Measurements from ENCODE around the gene CEP44.
A peak's percentile ranks its signal among the peaks of the same experiment; 100 is the strongest.
"Not testable (repeated sequence)": the region's sequence is repeated elsewhere in the genome, so short reads cannot be mapped to it uniquely, and the experiment has no call there.

Gene CEP44

GRCh38 chr4:174279433-174280155 is 4.1 kb upstream of the CEP44 start:
- no peak for DNase-seq

GRCh38 chr4:174281182-174281737 is 2.5 kb upstream of the CEP44 start:
- no peak for DNase-seq

GRCh38 chr4:174281901-174282300 is 1.8 kb upstream of the CEP44 start:
- no peak for DNase-seq

GRCh38 chr4:174282836-174283506 is 740 bp upstream of the CEP44 start:
- peak; percentile 77 for DNase-seq

GRCh38 chr4:174284487-174284886 is 776 bp downstream of the CEP44 start:
- no peak for DNase-seq

GRCh38 chr4:174286870-174287269 is 3.2 kb downstream of the CEP44 start:
- no peak for DNase-seq

GRCh38 chr4:174292473-174292872 is 8.8 kb downstream of the CEP44 start:
- DNase-seq, result no peak

- DNase-seq, result not testable (repeated sequence)
These were observed 10.9 kb downstream of the CEP44 start for GRCh38 chr4:174294641-174295040.

- not testable (repeated sequence) for DNase-seq
These were observed 11.4 kb downstream of the CEP44 start for GRCh38 chr4:174295142-174295541.

GRCh38 chr4:174303687-174304086 is 20.0 kb downstream of the CEP44 start:
- DNase-seq, result no peak

GRCh38 chr4:174304664-174305063 is 21.0 kb downstream of the CEP44 start:
- DNase-seq, result no peak

GRCh38 chr4:174305961-174306360 is 22.2 kb downstream of the CEP44 start:
- DNase-seq, result no peak

GRCh38 chr4:174307694-174308093 is 24.0 kb downstream of the CEP44 start:
- no peak for DNase-seq

GRCh38 chr4:174312993-174313392 is 29.3 kb downstream of the CEP44 start:
- no peak for DNase-seq

GRCh38 chr4:174314274-174314673 is 30.6 kb downstream of the CEP44 start:
- DNase-seq, result no peak

GRCh38 chr4:174314770-174315169 is 31.1 kb downstream of the CEP44 start:
- DNase-seq, result no peak

GRCh38 chr4:174316546-174316945 is 32.8 kb downstream of the CEP44 start:
- no peak for DNase-seq

- no peak for DNase-seq
These were observed 33.2 kb downstream of the CEP44 start for GRCh38 chr4:174316954-174317353.

GRCh38 chr4:174317531-174317930 is 33.8 kb downstream of the CEP44 start:
- no peak for DNase-seq

GRCh38 chr4:174318829-174319764 is 35.4 kb downstream of the CEP44 start:
- no peak for DNase-seq

- DNase-seq, result no peak
These were observed 36.9 kb downstream of the CEP44 start for GRCh38 chr4:174320494-174321199.

- no peak for DNase-seq
These were observed 40.5 kb downstream of the CEP44 start for GRCh38 chr4:174324236-174324635.
